Activated CD8-positive, alpha-beta memory T cell treated with anti-CD3 and anti-CD28 coated beads for 1 hour (primary cell): ENCODE data around the gene TLCD3B.
"Not testable (repeated sequence)": the region's sequence is repeated elsewhere in the genome, so short reads cannot be mapped to it uniquely, and the experiment has no call there.

Experiments
- DNase-seq, 2 donors: peaks; one replicate each; pipeline ENCODE4 v3.0.0-alpha.2; 2020; ENCODE audit warnings: low read depth in 1 of 2; ENCODE audit errors: extremely low read depth in 1 of 2

Gene TLCD3B

DNA sequence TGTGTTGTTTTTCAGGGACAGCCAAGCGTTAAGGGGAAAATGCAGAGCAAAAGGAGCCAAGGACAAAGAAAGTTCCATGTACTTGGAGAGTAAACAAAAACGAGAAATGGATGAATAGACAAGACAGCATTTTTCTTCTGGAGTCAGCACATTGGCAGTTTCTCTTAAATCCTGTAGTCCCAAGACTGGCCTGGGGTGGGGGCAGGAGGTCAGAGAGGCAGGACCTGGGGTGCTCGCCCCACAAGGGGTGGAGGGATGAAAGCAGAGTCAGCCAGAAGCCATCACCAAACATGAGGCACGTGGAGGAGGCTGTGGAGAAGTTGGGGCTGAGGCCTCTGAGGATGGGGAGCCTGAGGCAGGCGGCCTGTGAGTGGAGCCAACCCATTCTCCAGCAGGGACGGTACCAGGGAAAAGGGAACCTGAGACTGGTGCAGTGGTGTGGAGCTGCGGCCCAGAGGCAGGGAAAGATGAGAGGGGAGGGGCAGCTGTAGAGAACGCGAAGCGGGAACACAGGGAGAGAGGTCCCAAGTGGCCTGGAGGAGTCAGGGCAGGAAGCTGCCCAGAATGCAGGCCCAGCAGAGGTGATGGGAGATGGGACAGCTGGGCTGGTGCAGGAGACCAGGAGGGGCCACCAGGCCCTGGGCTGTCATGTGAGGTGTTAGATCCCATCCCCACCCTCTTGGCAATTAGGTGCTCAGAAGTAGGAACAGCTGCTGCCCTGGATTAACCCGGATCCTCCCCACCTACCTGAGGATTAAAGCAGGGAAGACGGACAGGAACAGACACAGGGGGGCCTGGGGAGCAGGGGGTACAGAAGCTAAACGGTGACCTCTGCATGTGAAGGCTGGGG is 3.3 kb downstream of the TLCD3B start:
- DNase-seq = no peak

DNA sequence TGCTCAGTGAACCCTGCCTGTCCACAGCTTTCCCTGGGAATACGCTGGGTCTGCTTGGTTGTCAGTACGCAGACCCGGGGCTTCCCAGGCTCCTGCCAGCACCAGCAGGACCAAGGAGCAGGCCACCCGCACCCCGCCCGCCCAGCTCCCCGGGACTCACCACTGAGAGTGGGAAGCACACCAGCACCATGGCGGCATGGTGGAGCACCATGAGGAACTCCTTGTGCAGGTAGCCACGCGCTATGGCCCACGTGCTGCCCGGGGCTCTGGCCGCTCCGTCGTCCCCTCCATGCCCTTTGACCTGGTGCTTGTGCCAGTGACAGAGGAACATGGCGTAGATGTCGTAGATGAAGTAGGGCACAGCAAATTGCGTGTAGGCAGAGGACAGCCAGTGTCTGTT is 4.6 kb downstream of the TLCD3B start:
- DNase-seq = no peak

DNA sequence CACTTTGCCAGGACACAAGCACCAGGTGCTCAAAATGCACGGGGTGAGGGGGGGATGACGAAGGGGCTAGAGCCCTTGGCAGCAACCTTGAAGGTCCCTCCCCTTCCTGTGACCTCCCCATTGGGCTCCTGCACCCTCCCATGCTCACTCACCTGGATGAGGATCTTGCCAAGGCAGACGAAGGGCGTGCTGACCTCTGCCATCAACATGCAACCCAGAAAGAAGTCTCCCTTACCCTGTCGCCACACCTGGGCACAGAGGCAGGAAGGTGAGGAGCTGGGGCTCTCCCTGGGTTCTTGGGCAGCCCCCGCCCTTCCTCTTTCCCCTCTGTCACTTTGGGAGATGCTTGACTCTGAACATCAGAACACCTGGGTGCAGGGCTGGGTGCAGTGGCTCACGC is 5.5 kb downstream of the TLCD3B start:
- DNase-seq = no peak

DNA sequence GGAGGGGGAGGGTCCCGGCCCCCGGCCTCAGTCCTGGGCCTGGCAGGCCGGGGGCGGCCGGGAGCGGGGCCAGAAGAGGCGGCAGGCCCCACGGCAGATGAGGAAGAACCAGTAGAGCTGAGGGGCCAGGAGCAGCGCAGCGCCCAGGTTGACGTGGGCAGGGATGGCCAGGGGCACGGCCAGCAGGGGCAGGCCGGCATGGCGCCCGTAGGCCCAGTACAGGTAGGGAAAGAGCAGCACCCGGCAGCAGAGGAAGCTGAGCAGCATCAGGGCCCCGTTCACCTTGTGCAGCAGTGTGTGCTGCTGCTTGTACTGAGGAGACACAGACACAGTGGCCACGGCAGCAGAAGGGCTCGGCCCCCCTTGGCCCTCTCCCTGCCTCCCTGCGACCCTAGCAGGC is 5.9 kb downstream of the TLCD3B start:
- DNase-seq = no peak

DNA sequence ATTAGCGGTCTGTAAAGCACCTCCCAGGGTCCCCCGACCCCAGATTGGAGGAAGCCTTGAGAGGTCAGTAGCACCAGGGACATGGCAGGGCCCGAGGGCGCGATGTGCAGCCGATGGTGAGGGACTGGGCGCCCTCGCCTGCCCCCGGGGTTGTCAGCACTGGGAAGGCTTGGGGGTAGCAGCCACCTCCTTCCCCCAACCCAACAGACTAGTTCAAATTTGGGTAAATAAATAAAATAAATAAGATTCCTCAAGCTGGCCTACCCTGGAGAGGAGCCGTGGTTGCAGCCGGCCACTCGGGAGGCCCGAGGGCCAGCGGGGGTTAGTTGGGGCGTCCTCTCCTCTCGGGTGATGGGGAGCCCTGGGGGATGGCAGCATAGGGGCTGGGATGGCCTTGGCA is 6.6 kb downstream of the TLCD3B start:
- no peak for DNase-seq

DNA sequence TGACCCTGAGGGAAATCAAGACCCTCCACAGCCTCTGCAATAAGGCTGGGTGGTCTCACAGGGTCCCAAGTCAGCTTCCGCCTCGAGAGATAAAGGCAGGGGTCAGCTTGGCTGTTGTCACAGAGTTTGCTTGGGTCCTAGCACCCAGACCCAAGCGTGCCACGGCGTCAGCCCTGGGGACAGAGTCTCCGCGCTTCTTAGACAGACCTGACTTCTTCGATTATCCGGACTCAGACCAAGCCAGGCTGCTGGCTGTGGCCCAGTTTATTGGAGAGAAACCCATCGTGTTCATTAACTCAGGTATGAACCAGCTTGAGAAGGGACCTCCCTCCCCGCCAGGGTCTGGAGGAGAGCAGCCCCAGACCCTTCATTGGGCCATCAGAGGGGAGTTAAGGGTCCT is 7.5 kb downstream of the TLCD3B start:
- DNase-seq = no peak

DNA sequence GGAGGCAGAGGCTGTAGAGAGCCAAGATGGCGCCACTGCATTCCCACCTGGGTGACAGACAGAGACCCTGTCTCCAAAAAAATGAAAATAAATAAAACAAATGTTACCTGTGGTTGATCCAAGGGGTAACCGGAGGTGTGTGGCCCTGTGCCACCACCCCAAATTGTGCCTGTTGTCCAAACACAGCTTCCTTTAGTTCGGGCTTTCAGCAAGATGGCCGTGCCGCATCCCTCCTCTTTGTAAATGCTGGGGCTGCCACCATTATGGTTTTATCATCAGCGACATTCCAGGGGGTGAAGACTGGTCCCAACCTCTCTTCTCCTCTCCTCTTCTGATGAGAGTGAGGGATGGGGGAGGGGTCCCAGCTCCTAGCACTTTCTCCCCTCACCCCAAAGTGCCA is 8.2 kb downstream of the TLCD3B start, which contains the start of gene C16orf92:
Gene C16orf92 (plus strand): TSS at position 312 of the 400 bp plus-strand sequence. CDS start 143 bp downstream, outside the sequence.
- DNase-seq = no peak

DNA sequence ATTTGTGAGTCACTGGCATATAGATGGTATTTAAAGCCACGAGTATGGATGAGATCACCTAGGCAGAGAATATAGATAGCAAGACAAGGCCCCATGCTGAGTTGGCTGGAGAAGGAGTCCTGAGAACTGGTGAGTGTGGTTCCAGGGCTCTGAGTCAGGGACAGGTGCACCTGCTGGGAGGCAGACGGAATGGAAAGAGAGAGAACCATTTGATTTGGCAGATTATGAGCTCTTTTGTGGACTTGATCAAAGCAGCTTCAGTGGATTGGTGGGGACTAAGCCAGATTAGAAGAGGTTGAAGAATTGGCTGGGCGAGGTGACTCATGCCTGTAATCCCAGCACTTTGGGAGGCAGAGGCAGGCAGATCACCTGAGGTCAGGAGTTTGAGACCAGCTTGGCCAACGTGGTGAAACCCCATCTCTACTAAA is 12.3 kb downstream of the TLCD3B start:
- no peak for DNase-seq

DNA sequence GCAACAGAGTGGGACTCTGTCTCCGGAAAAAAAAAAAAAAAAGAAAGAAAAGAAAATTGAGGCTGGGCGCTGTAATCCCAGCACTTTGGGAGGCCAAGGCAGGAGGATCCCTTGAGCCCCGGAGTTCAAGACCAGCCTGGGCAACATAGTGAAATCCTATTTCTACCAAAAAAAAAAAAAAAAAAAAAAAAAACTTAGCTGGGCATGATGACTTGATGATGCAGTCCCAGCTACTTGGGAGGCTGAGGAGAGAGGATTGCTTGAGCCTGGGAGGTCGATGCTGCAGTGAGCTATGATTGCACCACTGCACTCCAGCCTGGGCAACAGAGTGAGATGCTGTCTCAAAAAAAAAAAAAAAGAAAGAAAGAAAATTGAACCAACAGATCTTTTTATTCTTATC is 13.1 kb downstream of the TLCD3B start:
- DNase-seq = not testable (repeated sequence)

DNA sequence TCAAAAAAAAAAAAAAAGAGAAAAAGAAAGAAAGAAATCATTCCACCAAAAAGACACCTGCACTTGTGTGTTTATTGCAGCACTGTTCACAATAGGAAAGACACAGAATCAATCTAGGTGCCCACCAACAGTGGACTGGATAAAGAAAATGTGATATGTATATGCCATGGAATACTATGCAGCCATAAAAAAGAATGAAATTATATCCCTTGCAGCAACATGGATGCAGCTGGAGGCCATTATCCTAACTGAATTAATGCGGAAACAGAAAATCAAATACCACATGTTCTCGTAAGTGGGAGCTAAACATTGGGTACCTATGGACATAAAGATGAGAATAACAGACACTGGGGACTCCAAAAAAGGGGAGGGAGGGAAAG is 13.8 kb downstream of the TLCD3B start:
- no peak for DNase-seq

DNA sequence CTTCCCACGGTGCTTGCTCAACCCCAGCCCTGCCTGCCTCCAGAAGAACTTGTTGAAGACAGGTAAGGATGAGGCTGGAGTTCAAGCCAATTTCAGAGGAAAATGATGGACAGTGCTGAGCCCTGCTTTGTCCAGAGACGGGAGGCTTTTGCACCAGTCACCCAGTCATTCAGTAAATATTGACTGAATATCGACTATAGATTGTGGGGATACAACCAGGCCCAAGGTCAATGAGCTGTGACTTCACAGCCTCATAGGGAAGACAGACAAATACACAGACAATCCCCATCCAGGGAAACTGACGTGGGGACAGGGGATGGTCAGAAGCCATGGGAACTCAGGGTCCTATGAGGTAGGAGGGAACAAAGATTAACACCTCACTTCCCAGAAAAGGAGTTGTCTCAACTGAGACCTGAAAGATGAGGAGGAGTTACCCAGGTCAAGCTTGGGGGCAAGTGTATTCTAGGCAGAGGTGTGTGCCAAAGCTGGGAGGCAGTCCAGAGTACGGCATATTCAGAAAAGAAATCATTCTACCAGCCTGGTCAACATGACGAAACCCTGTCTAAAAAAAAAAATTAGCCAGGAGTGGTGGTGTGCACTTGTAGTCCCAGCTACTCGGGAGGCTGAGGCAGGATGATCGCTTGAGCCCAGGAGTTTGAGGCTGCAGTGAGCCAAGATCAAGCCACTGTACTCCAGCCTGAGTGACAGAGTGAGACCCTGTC is 14.4 kb downstream of the TLCD3B start:
- no peak for DNase-seq

DNA sequence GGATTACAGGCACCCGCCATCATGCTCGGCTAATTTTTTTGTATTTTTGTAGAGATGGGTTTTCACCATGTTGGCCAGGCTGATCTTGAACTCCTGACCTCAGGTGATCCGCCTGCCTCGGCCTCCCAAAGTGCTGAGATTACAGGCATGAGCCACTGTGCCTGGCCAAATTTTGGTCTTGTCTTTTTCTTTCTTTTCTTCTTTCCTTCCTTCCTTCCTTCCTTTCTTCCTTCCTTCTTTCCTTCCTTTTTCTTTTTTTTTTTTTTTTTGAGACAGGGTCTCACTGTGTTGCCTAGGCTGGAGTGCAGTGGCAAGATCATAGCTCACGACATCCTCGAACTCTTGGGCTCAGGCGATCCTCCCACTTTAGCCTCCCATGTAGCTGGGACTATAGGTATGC is 15.6 kb downstream of the TLCD3B start:
- DNase-seq = not testable (repeated sequence)

DNA sequence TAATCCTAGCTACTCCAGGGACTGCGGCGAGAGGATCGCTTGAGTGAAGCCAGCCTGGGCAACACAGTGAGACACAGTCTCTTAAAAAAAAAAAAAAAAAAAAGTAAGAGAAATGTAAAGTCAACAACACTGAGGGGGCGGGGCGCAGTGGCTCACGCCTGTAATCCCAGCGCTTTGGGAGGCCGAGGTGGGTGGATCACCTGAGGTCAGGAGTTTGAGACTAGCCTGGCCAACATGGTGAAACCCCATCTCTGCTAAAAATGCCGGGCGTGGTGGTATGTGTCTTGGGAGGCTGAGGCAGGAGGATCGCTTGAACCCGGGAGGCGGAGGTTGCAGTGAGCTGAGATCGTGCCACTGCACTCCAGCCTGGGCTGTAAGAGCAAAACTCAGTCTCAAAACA is 18.5 kb downstream of the TLCD3B start:
- not testable (repeated sequence) for DNase-seq

DNA sequence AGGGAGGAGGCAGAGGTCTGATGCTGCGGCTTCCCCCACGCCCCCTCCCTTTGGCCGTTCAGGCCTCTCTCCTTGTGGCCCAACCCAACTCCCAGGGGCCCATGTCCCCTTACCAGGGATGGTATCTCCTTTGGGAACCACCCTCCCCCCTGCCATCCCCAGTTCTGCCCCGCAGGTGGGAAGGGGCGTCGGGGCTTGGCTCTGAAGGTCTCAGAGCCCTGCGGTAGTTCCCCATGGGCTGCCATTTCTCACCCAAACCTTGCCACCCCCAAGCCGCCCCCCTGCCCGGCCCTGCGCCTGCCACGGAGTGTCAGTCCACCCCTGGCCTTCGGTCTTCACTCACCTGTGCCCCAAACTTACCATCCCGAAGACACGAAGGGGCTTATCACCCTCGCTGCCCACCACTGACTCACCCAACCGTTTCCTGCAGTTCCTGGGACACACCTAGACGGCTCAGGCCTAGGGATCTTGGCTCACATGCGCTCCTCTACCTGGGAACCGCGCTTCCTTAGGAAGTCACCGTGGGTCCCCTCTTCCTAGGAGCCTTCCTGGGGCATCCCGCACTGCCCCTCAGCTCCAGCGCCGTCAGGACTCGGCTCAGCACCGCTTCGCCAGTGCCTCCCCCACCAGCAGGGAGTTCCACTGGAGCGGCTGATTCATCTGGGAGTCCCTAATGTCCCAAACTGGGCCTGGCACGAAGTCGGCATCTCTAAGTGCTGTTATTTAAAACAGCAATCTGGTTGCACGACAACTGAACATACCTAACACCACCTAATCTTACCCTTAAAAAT is 19.2 kb downstream of the TLCD3B start:
- no peak for DNase-seq

DNA sequence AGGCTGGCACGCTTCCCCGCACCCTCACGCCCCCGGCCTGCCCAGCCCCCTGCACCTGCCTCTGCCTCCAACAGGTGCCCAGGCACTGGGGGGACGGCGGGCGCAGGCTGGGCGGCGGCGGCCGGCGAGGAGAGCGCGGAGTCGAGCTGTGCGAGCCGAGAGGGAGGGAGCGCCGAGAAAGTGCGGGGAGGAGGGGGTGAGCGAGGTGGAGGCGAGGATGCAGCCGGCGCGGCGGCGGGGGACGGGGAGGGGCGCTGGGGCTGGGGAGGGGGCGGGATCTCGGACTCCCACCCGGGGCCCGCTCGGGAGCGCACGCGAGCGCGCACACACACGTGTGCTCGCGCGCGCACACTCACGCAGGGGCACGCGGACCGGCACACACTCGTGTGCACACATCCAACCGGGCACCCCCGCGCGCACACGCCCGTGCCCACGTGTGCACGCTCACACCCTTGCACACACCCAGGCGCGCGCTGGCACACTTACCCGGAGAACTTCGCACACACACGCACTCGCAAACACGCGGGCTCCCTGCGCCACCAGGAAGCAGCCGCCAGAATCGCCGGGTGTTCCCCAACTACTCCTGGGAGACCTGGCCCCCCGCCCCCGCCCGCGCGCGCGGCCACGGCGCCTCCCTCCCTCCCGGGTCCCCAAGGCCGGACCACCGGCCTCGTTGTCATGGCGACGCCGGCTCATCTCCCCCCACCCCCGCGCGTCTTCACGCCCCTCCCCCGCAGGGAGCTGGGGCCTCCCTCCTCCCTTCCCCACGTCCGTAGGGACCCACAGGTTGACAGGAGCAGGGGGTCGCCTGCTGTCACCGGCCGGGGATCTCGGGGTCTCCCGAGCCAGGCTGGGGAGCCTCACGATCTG is 20.0 kb downstream of the TLCD3B start, which contains the start of gene DOC2A:
Gene DOC2A (minus strand): TSS at position 184 of the 870 bp plus-strand sequence. CDS start 805 bp downstream, outside the sequence.
- DNase-seq = no peak

DNA sequence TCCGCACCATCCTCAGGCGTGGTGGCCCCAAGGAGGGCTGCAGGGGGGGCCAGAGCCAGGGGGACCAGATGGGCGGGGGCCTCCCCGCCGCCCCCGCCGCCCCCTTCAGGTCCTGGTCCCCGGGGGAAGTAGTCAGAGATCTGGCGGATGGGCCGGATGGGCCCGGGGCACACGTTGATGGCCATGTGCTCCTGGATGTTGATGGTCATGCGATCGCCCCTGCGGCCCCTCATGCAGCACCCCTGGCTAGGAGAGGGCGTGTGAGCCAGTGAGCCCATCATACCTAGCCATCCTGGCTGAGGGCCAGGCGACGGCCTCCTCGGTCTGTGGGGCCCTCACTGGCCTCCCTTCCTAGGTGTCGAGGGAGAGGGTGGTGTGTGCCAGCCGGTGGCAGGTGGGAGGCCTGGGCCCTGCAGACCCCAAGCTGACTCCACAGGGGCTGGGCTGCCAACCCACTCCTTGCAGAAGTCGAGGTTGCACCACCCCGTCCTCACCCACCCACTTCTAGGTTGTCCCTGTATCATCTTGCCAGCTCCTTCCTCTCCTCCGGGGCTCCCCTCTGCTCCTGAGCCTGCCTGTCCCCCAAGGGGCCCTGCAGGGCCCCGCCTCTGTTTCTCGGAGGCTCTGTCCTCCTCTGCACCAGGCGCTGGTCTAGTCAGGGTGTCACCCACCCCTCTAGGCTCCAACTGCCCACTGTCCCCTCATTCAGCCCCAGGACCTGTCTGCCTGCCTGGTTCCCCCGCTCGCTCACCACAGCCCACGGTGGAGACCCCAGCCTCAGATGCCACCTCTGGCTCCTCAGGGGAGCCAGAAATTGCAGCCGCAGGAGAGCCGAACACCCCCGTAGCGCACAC is 20.9 kb downstream of the TLCD3B start:
- no peak for DNase-seq

DNA sequence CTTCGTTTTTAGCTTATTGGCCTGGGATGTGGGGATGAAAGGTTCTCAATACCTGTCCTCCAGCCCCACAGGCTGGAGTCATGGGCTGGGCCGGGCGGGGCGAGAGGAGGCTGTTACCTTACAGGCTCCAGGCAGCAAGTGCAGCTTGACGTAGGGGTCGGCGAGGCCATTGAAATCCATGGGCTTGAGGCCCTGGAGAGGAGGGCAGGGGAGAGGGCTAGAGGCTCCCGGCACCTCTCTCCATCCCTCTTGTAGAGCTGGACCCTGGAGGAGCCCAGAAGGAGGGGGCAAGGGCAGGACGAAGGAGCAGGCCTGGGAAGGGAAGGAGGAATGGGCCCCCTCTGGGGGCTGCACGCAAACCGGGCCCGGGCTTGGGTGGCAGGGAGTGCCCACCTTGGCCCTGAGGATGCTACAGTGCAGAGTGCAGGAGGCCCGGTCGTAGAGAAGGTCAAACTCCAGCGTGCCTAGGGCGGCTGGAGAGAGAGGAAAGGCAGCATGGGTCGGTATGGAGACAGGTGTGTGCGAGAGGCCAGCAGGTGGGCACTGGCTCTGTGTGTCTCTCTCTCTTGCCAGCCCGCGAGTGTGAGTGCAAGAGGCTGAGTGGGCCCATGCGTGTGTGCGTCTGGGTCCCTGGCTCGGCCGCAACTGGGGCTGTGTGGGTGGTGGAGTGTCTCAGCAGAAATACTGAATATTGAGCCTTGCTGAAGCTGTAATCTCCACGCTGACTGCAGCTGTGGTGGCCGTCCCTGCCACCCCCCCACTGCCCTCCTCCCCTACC is 21.8 kb downstream of the TLCD3B start:
- no peak for DNase-seq

DNA sequence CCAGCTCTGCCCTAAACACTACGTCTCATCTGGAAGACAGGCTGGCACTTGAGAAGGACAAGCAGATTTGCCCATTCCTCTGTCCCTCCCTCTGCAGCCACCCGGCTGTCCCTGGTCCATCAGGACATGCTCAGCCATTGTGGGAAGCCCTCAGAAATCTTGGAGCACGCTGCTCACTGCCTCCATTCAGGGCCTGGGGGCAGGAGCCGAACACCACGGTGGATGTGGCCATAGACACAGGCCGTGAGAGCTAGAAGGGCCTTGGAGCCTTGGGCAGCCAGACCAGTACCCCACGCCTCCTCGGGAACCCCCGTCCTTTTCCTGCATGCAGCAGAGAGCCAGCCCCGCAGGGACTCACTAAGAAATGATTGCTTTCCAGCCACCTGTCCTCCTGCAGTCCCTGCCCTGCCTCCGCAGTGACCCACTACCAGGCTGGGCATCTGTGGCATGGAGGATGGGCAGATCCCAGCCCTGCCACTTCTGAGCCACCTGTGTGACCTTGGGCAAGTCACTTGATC is 23.6 kb downstream of the TLCD3B start:
- DNase-seq = no peak
